Epithelial cell of prostate (primary cell): ENCODE data around the gene BRF1.

Experiments used
- DNase-seq: peaks from one replicate; pipeline ENCODE4 v3.0.0-alpha.2; 2011; ENCODE audit warnings: low read depth, low spot score
- H3K27ac ChIP-seq: fragments of 450-650 bp; 2 replicates; pipeline ENCODE4 v1.5.1; 2017; ENCODE audit warnings: mild to moderate bottlenecking

BRF1 gene

DNA sequence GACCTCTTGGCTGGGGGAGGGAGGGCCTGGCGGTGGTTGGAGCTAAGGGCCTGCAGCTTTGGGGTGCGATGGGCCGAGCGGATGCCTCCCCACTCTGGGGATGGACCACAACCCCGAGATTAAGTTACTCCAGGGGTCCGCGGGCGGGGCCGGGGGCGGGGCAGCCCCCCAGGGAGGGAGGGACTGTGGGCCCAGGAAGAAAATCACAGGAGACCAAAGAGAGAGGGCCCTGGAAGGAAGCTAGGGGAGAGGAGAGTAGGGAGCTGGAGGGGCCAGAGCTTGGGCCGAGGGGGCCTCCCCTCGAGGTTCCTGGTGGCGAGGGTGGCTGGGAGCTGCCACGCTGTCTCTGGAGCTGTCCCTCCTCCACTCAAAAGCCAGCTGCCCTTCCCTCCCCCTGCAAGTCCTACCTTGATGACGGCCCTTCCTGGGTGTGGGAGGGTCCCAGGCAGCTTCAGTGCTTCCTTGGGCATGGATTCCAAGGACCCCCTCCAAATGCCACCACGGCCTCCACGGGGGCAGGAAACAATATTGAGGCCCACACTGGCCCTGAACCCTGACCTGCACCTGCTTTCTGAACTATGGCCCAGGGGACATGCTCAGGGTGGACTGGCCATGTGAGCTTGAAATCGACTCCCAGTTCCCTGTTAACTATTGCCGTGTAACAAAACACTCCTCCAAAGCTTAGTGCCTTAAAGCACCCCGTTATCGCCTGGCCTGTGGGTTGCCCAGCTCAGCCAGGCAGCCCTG, 119.1 kb downstream of the BRF1 start:
- no peak for DNase-seq

DNA sequence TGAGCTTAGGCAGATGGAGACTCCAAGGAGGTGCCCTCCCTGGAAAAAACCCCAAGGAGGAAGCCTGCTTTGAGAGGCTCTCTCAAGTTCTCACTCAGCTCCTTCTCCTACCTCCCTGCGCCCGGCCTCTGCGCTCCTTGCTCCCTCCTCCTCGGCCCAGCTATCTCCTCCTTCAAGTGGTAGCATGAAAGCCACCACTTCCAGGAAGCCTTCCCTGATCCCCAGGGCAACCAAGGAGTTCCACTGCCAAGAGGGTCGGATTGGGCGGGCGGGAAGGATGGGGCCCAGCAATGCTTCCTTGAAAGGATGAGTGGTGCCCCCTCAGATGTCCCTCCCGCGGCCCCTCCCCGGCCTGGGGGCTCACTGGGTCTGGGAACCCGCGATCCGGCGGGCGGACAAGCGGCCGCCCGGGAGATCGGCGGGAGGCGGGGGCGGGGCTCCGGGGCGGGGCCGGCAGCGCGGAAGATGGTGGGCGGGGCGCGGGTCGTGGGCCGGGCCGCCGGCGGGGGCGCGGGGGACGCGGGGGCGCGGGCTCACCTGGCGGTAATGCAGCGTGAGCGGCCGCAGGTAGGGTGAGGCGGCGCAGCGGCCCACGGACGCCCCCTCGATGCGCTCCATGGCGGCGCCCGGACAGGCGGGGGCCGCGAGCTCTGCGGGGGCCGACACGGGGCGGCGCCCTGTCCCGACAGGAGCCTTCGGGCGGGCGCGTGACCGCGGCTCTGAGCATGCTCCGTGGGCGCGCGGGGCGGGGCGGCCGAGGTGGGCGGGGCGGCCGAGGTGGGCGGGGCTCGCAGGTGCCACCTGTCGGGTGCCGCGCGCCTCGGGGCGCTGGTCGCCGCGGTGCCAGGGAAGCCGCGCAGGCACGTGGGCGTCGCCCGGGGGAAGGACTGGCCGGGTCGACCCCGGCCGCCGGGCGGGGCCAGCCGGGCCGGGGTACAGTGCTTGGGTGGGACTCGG, 119.9 kb downstream of the BRF1 start, which contains the start of gene NUDT14:
Gene NUDT14 (minus strand): TSS at position 721 of the 957 bp plus-strand sequence. CDS start 103 bp downstream, at position 618.
- no peak for DNase-seq
- H3K27ac ChIP-seq, result peak within 1 kb of the TSS; percentile 31

More for the DNA sequence above, 119.1 kb downstream of the BRF1 start:
- no peak overlapping the region for H3K27ac ChIP-seq

DNA sequence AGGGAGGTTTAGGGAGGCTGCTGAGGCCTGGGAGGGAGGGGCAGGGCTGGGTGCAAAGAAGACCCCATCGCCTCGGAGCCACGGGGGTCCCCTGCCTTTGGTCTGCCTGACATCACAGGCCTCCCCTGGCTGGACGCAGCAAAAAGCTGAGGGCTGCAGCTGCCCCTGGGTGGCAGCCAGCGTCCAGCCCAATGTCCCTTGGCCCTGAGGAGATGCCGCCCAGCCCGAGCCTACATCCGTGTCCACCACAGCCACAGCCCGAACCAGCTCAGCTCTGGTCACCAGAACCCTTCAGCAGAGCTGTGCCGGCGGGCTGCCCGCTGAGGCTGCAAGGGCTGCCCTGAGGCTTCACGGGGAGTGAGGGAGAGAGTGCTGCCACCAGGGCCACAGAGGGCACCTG, 121.6 kb downstream of the BRF1 start:
- DNase-seq, result no peak

DNA sequence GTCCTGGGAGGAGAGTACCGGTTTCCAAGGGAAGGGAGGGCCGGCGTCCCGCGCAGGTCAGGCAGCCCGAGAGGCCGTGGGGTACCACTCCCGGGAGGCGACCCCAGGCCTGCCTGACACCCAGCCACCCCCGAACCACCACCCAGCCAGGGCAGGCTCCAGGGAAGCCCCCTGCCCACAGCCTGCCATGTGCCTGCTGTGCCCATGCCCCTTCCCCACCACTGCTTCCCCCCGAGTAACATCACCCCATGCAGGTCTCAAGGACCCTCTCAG, 122.0 kb downstream of the BRF1 start:
- H3K27ac ChIP-seq, result no peak overlapping the region
- no peak for DNase-seq

More for the DNA sequence above, 121.6 kb downstream of the BRF1 start:
- H3K27ac ChIP-seq, result no peak overlapping the region

DNA sequence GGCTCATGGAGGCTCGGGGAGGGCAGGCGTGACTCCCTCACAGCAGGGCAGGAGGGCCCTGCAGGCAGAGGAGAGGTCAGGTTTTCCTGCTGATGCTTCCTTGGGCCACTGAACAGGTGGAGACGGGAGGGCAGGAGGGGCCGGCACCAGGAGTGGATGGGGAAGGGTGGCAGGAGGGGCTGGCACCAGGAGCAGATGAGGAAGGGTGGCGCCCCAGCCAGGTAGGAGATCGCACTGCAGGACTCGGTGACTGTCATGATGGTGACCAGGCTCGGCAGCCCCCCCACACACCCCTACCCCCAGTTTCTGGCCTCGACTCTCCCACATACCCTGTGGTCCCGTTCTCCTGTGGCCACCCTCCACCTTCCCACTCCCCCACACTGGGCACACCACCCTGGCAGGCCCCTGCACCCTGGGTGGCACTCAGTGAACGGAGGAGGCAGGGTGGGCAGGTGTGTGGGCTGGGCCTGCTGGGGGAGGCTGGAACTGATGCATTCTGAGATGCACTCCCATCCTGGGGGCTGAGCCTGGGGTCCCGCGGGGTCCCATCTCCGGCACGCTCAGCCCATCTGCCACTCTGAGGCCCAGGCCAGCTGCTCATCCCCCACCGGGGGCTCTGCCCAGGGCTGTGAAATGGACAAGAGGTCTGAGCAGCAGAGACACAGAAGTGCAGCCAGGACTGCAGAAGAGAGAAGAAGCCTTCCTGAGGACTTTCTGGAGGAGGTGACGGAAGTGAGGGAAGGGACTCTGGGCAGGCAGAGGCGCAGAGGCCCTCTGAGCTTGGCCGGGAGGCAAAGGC, 122.5 kb downstream of the BRF1 start:
- DNase-seq, result no peak
- no peak overlapping the region for H3K27ac ChIP-seq

DNA sequence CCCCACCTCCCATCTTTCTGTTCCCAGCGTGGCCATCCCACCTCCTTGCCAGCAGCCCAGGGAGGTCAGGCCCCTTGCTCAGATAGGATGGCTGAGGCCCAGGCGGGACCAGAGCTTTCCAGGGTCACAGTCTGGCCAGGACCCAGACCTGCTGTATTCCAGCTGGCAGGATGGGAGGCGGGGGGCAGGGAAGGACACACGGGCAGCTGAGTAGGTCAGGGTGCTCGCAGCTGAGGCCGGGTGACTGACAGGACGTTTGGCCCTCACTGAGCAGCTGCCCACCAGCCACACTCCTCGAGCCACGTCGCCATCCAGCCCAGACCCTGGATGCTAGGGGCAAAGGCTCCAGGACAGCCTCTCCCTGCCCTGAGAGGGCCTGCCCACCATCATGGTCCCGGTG, 123.7 kb downstream of the BRF1 start:
- H3K27ac ChIP-seq, result no peak overlapping the region

DNA sequence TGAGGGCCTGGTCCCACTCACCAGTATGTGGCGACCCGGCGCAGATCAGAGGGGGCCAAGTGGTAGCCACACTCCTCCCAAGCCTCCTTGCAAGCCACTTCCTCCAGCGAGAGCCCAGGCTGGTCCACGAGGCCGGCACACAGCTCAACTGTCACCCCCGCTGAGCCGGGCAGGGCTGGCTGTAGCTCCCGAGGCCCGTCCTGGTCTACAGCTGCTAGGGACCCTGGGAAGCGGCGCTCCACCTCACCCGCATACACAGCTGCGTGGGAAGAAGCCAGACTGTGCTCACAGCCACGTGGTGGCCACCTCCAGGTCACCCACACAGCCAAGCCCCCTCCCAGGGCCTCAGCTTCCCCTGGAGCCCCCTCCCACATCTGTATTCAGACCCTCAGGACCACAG, 124.3 kb downstream of the BRF1 start:
- DNase-seq, result no peak
- no peak overlapping the region for H3K27ac ChIP-seq

More for the DNA sequence above, 123.7 kb downstream of the BRF1 start:
- DNase-seq, result no peak

DNA sequence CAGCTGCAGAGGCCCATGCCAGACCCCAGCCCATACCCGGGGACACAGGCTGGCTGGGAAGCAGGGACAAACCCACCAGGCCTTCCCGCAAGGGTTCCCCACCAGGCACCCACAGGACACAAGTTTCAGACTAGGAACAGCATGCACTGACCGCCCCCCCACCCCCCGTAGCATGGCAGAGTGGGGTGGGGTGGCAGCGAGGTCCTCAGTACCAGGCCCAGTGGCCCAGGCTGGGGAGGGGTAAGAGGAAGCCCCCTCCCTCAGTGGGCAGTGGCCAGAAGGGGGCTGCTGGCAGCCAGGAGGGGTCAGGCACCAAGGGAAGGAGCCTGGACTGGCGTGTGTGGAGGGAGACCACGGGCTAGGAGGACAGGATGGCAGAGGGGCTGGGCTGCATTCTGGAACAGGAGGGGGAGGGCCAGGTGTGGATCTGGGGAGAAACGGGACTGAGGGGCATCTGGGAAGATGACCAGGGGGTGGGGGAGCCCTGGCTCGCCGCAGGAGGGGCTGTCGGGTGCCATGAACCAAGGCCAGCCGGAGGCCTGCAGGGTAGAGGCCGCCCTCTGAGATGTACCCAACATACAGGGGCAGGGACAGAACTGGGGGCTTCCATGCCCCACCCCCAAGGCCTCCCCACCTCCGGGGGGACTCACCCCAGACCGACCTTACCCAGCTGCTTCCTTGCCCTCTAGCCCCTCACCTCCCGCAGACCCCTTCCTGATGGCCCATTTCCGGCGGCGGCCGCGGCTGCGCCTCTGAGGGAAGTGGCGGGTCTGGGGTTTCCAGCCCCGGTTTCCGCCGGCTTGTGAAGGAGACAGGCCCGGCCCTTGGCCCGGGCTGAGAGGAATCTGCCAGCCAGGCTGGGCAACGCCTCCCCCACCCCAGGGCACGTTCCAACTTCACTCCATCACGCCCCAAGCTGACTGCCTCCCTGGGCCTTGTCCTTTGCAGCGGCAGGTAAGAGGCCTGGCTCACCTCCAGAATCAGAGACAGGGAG, 126.6 kb downstream of the BRF1 start:
- H3K27ac ChIP-seq, result peak overlapping the region; percentile 13
- DNase-seq, result no peak

DNA sequence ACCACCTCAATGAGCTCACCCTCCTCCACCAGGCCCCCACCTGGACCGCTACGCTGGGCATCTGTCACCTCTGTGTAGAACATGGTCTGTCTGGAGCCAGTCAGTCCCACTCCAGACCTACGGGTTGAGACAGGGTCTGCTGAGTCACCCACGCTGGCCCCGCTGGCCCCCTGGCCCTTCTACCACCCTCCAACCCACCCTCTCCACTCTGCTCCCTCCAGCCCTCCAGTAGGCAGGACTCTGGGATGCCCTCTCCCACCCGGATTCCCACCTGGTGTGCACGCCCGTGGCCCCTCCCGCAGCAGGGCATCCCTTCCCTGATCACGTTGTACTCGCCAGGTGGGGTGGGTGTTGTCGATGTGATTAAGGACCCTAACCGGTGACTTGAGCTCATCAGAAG, 127.7 kb downstream of the BRF1 start:
- DNase-seq, result no peak
- no peak overlapping the region for H3K27ac ChIP-seq

DNA sequence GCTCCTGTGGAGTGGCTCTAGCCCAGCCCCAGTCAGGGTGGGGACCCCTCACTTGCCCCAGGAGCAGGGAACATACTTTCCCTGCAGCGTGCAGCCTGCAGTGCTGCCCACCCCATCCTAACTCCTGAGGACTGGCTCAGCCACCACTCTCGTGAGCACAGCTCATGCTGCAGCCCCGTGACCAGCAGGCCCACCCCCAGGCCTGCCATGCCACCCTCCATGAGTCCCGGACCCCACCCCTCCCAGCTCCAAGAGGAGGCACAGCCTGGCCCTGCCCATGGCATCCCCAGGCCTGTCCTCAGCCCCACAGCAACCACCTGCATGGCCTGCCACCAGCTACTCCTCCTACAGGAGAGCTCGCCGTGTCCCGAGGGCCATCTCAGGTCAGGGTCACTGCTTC, 128.3 kb downstream of the BRF1 start:
- no peak overlapping the region for H3K27ac ChIP-seq
- DNase-seq, result no peak

DNA sequence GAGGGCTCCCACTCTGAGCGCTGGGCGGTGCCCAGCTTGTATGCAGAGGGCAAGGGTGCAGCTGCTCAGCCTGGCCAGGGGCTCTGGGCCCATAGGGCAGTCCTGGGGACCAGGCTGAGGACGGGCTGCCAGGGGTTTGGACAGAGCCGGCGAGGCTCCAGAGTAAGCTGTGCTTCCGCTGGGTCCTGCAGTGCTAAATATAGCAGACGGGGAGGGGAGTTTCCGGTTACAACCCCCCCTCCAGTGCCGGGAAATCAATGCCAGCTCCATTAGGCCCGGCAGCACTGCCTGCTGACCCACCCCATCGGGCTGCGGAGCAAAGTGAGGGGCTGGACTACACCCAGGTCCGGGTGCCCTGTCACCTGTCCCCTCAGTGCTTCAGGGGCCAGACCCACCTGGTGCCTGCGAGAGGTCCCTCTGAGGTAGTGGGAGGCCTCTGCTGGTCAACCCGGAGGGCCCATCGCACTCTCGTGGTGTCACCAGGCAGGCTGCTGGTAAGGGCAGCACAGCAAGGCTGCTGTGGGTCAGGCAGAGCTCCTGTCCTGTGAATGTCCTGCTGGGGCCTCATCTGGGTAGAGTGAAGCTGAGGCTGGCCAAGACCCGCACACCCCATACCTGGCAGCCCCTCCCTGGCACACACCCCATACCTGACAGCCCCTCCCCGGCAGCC, 129.7 kb downstream of the BRF1 start:
- H3K27ac ChIP-seq, result no peak overlapping the region
- no peak for DNase-seq

DNA sequence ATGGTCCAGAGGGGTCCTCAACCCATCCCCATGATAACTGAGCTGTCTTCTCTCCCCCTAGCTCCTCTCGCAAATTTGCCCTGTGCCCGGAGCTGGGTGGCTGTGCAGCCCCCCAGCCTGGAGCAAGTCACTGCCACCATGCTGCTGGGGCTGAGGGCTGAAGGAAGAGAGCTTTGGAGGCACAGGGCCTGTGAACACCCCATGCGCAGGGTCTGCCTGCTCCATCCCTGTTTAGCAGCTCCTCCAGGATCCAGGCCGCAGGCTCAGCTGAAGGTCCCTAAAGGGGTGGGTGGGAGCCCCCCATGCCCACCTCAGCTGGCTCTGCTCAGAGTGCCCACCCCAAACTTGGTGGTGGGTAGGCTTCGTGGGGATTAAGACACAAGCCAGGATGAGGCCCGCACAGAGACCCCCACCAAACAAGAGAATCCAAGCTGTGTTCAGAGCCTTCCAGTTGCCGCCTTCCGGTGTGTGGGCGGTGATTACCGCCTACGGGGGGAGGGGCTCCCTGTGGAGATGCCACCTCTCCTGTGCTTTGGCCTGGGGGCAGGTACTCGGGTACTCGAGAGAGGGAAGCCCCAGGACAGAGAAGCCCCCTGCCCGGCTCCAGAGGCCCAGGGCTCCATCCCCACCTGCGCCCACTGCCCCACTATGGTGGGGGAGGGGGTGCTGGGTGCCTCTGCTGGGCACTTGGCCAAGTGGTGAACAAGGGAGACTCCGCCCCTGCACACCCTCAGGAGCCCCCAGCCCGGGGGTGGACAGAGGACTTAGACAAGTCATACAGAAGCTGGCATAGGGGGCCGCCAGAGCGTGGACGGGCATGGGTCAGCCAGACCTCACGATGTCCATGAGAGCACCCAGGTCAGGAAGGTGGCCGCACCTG, 130.8 kb downstream of the BRF1 start:
- H3K27ac ChIP-seq, result no peak overlapping the region
- DNase-seq, result no peak

DNA sequence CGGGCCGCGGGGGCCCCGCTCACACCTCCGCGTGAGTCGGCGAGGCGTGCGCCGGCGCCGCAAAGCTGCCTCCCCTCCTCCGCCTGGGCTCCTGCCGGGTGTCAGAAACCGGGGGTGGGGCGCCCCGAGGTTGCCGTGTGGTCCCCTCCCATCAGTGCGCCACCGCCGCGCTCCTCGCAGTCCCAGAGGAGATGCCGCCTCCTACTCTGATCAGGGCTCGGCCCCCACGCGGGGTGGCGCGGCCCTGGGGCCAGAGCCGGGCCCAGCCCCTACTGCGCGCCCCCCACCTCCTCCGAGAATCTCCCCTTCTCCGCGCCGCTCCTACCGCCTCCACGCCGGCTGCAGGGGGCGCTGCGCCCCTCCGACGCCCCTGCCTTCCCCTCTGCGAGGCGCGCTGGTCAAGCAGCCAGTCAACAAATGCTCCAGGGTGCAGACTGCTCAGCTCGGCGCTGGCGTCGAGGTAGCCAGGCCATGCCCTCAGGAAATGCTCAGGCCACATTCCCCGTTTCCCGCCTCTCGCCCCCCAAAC, 131.8 kb downstream of the BRF1 start:
- DNase-seq, result no peak
- H3K27ac ChIP-seq, result no peak overlapping the region

DNA sequence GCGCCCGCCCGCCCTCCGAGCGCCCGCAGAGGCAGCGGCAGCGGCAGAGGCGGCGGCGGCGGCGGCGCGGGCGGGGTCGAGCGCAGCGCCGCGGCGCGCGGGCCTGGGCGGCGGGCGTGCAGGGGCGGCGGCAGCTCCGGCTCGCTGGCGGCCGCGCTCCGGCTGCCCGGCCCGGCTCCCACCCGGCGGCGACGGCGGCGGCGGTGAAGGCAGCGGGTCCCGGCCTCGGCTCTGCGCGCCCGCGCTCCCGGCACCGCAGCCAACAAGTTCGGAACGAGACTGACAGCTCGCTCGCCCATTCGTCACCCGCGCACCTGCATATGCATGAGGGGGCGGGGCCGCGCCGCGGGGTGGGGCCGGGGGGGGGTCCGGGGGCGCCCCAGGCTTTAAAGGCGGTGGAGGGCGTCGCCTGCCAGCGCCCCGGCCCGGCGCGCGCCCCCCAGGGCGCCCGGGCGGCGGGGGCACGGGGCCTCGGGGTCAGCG, 132.3 kb downstream of the BRF1 start, which contains the start of gene JAG2:
Gene JAG2 (minus strand): TSS at position 281 of the 483 bp plus-strand sequence. CDS start 356 bp downstream, outside the sequence.
- peak within 1 kb of the TSS; percentile 56 for H3K27ac ChIP-seq
- DNase-seq, result peak; percentile 46

DNA sequence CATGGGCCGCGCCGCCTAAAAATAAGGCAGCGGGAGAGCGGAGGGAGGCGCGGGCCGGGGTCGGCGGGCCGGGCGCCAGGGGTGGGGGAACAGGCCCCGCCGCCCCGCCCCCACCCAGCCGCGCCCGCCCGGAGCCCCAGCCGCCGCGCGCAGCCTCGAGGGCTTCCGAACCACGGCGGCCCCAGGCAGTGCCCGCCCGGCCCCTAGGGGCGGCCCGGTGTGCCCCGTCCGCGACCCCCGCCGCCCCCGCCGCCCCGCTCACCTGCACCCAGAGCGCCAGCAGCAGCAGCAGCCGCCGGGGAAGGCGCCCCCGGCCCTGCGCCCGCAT, 132.7 kb downstream of the BRF1 start:
- peak overlapping the region; percentile 56 for H3K27ac ChIP-seq
- DNase-seq, result no peak

DNA sequence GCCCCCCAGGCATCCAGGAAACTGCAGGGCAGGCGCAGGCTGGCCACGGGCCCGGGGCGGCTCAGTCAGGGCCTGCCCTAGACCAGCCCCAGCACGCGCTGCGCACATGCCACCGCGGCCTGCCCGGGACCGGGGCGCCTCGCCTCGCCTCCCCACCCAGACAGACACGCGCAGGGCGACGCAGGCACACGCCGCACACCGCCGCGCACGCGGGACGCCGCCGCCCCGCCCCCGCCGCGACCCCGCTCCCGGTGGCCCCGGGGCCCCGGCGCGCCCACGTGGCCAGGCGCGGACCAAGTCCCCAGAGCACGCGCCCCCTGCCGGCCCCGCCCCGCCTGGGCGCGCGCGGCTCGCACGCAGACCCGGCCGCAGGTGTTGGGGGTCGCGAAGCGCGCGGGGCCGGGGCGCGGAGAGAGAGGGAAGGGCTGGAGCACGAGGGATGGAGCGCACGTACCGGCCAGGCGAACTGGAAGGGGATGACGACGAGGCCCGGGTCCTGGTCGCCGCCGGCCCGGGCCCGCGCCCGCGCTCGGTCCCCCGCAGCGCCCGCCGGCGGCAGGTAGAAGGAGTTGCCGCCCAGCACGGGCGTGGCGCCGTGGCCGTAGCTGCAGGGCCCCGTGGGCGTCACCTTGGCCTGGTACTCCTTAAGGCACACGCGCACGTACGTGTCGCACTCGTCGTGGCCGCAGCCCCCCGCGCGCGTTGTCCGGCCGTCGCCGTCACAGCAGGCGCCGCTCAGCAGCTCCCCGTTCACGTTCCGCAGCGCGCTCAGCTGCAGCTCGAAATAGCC, 133.3 kb downstream of the BRF1 start:
- no peak for DNase-seq
- peak overlapping the region; percentile 56 for H3K27ac ChIP-seq
